Glutamatergic neuron (in vitro differentiated cells): ENCODE measurements around the gene LTO1. TPM values are rescaled to one million over a fixed set of nuclear protein-coding genes. Genes with fewer than 3 reads are reported as not detected.

Experiments used
- DNase-seq: peaks from one replicate; pipeline ENCODE4 v3.0.0; 2022
- H3K27ac Mint-ChIP-seq: one replicate; pipeline ENCODE4 v1.8.0; 2020; ENCODE audit warnings: mild to moderate bottlenecking, mixed read lengths, inconsistent platforms; ENCODE audit not compliant: unreplicated experiment
- H3K27me3 Mint-ChIP-seq: one replicate; pipeline ENCODE4 v1.8.0; 2020; ENCODE audit warnings: mild to moderate bottlenecking, moderate library complexity, mixed read lengths, inconsistent platforms; ENCODE audit not compliant: unreplicated experiment
- H3K36me3 Mint-ChIP-seq: one replicate; pipeline ENCODE4 v1.8.0; 2020; ENCODE audit warnings: mild to moderate bottlenecking, mixed read lengths, inconsistent platforms; ENCODE audit not compliant: unreplicated experiment
- H3K4me1 Mint-ChIP-seq: one replicate; pipeline ENCODE4 v1.8.0; 2020; ENCODE audit warnings: mild to moderate bottlenecking, low read depth, mixed read lengths, inconsistent platforms; ENCODE audit not compliant: unreplicated experiment
- H3K4me3 Mint-ChIP-seq: one replicate; pipeline ENCODE4 v1.8.0; 2020; ENCODE audit warnings: mild to moderate bottlenecking, mixed read lengths, inconsistent platforms; ENCODE audit not compliant: unreplicated experiment
- H3K9me3 Mint-ChIP-seq: one replicate; pipeline ENCODE4 v1.8.0; 2020; ENCODE audit warnings: mild to moderate bottlenecking, moderate library complexity, mixed read lengths, inconsistent platforms; ENCODE audit not compliant: unreplicated experiment
- CTCF ChIP-seq: fragments of 200-600 bp; sonication (generic); IDR thresholded peaks from one replicate; pipeline ENCODE4 v1.5.0; 2021; ENCODE audit not compliant: partially characterized antibody, unreplicated experiment
- total RNA-seq: library from RNA; stranded (reverse); fragmentation: NEBNext Ultra II Directional; extraction: Animal tissue kit (Norgen Biotek cat#: 25700); gene quantifications from one replicate; pipeline ENCODE4 v1.2.1, GENCODE V29; 2021; ENCODE audit not compliant: unreplicated experiment

LTO1 gene
- total RNA-seq, 1 donor from 2014 or later = 38.1 TPM

- H3K27me3 Mint-ChIP-seq = peaks cover 9% of the 10 kb centered on the region
- H3K27ac Mint-ChIP-seq = no peak overlapping the region
- peaks cover 2% of the 10 kb centered on the region for H3K9me3 Mint-ChIP-seq
- no peak for DNase-seq
- H3K36me3 Mint-ChIP-seq = no peaks in the 10 kb centered on the region
- no peak for TF ChIP-seq CTCF
- no peak overlapping the region for H3K4me3 Mint-ChIP-seq
- H3K4me1 Mint-ChIP-seq = peaks cover 2% of the 10 kb centered on the region
These were observed 19.4 kb downstream of the LTO1 start for GRCh38 chr11:69655479-69656428.

GRCh38 chr11:69654660-69655478 lies 20.3 kb downstream of the LTO1 start:
- Mint-ChIP-seq H3K4me3 (no peak overlapping the region), H3K9me3 (peaks cover 2% of the 10 kb centered on the region), H3K27ac (no peak overlapping the region), H3K4me1 (peaks cover 2% of the 10 kb centered on the region), H3K36me3 (no peaks in the 10 kb centered on the region), H3K27me3 (peaks cover 9% of the 10 kb centered on the region)
- TF ChIP-seq CTCF = no peak
- no peak for DNase-seq

GRCh38 chr11:69654001-69654659 lies 21.0 kb downstream of the LTO1 start:
- Mint-ChIP-seq H3K4me3 (no peak overlapping the region), H3K9me3 (peaks cover 2% of the 10 kb centered on the region), H3K27me3 (peaks cover 9% of the 10 kb centered on the region), H3K4me1 (peaks cover 2% of the 10 kb centered on the region), H3K27ac (no peak overlapping the region), H3K36me3 (no peaks in the 10 kb centered on the region)
- DNase-seq = no peak
- no peak for TF ChIP-seq CTCF

GRCh38 chr11:69653406-69653960 lies 21.7 kb downstream of the LTO1 start:
- TF ChIP-seq CTCF = no peak
- Mint-ChIP-seq H3K27me3 (peaks cover 9% of the 10 kb centered on the region), H3K27ac (no peak overlapping the region), H3K4me1 (no peaks in the 10 kb centered on the region), H3K36me3 (no peaks in the 10 kb centered on the region), H3K4me3 (no peak overlapping the region), H3K9me3 (peaks cover 2% of the 10 kb centered on the region)
- no peak for DNase-seq
